Activated T-helper 2 cell treated with anti-CD3 and anti-CD28 coated beads, Interferon-gamma antibody, Interleukin-2, Interleukin-4, amounts not matched to agents 10 μg/mL and 5 μg/mL and 100 μg/mL, durations not matched to agents 14 hours and 24 hours and 36 hours (primary cell): ENCODE results near the gene EFNA5. TPM values are rescaled to one million over a fixed set of nuclear protein-coding genes. Genes with fewer than 3 reads are reported as not detected.
"Not testable (repeated sequence)": the region's sequence is repeated elsewhere in the genome, so short reads cannot be mapped to it uniquely, and the experiment has no call there.

Experiments
- DNase-seq: peaks from one replicate; pipeline ENCODE4 v3.0.0; 2021; ENCODE audit warnings: low spot score
- H3K27ac Mint-ChIP-seq: one replicate; pipeline ENCODE4 v1.8.0; 2021; ENCODE audit warnings: mixed read lengths
- H3K27me3 Mint-ChIP-seq: one replicate; pipeline ENCODE4 v1.8.0; 2021; ENCODE audit warnings: low read depth, mixed read lengths
- H3K36me3 Mint-ChIP-seq: one replicate; pipeline ENCODE4 v1.8.0; 2021; ENCODE audit warnings: low read depth, mixed read lengths
- H3K4me1 Mint-ChIP-seq: one replicate; pipeline ENCODE4 v1.8.0; 2021; ENCODE audit warnings: low read depth, mixed read lengths
- H3K4me3 Mint-ChIP-seq: one replicate; pipeline ENCODE4 v1.8.0; 2021; ENCODE audit warnings: low read depth, mild to moderate bottlenecking, moderate library complexity, mixed read lengths
- H3K9me3 Mint-ChIP-seq: one replicate; pipeline ENCODE4 v1.8.0; 2021; ENCODE audit warnings: mixed read lengths
- intact Hi-C: fragments of 100-400 bp; cut with micrococcal nuclease; formaldehyde crosslinking; loops from one replicate; pipeline ENCODE4 v1.15.1; 2023
- total RNA-seq: library from RNA; stranded (reverse); gene quantifications from 2 replicates; pipeline ENCODE4 v1.2.3, GENCODE V29; 2022

EFNA5 gene
- total RNA-seq, 1 donor from 2014 or later: not detected

DNA sequence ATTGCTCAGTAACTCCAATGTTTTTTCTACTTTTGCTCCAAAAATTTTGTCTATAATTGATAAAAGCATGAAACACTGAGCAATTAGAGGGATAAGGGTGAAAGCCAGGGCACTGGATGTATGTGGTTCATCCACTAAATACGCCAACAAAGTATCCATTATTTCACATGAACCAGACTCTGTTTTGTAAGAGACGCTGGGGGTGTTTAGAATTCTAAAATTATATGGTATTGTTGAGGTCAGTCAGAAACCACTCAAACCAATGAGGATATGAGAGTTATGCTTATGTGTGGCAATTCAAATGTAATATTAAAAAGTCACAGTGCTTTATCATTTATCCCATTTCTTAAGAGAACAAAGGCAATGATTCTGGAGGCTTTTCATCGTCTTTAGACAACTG, 220.2 kb downstream of the EFNA5 start:
- Mint-ChIP-seq H3K4me1 (no peaks in the 10 kb centered on the region), H3K27ac (no peak overlapping the region), H3K9me3 (no peaks in the 10 kb centered on the region), H3K4me3 (no peak overlapping the region), H3K27me3 (peaks cover 10% of the 10 kb centered on the region), H3K36me3 (no peaks in the 10 kb centered on the region)
- intact Hi-C loops: no loop called here
- no peak for DNase-seq

DNA sequence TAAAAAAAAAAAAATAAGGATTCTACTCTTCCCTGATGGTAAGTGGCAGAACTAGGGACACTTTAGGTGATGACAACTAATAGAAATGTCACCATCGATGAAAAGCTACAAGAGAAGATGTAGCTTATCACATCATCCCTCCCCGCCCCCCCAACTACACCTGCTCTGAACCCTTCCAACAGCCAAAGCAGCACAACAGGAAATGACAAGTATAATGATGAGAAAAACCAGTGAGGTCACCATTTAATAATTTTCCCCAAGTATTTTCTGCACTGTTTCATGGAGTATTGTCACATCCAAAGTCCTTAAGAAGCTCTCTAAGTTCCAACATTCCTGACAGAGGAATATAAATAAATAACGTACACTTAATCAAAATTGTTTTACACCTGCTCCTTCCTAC, 221.4 kb downstream of the EFNA5 start:
- intact Hi-C loops: no loop called here
- Mint-ChIP-seq H3K27me3 (peaks cover 6% of the 10 kb centered on the region), H3K36me3 (no peaks in the 10 kb centered on the region), H3K9me3 (no peaks in the 10 kb centered on the region), H3K4me1 (no peaks in the 10 kb centered on the region), H3K27ac (no peak overlapping the region), H3K4me3 (no peak overlapping the region)
- DNase-seq: no peak

GRCh38 chr5:107447587-107447986, 223.2 kb downstream of the EFNA5 start:
- Mint-ChIP-seq H3K36me3 (no peaks in the 10 kb centered on the region), H3K4me1 (no peaks in the 10 kb centered on the region), H3K27me3 (peaks cover 8% of the 10 kb centered on the region), H3K27ac (no peak overlapping the region), H3K4me3 (no peak overlapping the region), H3K9me3 (no peaks in the 10 kb centered on the region)
- intact Hi-C loops: no loop called here
- no peak for DNase-seq

DNA sequence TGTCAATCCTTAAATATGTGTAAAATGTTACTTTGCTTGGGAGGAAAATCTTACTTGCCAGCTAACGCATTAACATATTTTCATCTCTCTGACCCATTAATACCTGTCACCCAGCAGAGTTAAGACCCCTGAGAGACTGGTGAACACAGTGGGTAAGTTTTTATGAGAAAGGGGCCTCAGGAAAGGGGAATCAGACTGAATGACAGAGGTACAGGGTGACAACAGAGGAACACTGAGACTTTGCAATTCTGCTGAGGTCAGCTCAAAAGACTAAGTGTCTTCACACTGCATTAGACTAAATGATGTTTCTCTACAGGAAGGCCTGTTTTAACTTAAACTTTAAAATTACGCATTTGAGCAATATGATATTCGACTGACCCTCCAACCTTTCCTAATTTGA, 223.8 kb downstream of the EFNA5 start:
- Mint-ChIP-seq H3K27me3 (peaks cover 8% of the 10 kb centered on the region), H3K4me1 (no peaks in the 10 kb centered on the region), H3K4me3 (no peak overlapping the region), H3K9me3 (no peaks in the 10 kb centered on the region), H3K36me3 (no peaks in the 10 kb centered on the region), H3K27ac (no peak overlapping the region)
- DNase-seq: no peak
- intact Hi-C loops: no loop called here

DNA sequence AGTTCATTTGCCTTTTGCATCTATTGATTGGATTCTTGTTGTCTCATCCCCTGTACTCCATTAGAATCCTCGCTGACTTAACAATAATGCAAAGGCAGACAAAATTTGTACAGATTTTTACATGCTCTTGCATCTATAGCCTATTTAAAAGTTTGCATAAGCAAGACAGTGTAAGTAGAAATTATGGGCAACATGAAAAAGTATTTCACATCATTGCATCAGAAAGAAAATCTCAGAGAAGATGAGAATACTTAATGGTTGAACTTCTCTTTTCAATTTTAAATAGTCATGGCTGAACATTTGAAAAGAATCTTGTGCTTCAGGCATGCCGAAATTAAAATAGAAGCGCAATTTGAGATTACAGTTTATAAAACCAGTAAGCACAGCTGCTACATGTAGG, 226.4 kb downstream of the EFNA5 start:
- intact Hi-C loops: no loop called here
- Mint-ChIP-seq H3K27me3 (peaks cover 6% of the 10 kb centered on the region), H3K36me3 (no peaks in the 10 kb centered on the region), H3K27ac (no peak overlapping the region), H3K4me3 (no peak overlapping the region), H3K4me1 (no peaks in the 10 kb centered on the region), H3K9me3 (no peaks in the 10 kb centered on the region)
- DNase-seq: no peak

GRCh38 chr5:107443897-107444296, 226.8 kb downstream of the EFNA5 start:
- Mint-ChIP-seq H3K9me3 (no peaks in the 10 kb centered on the region), H3K27ac (no peak overlapping the region), H3K4me1 (no peaks in the 10 kb centered on the region), H3K27me3 (peaks cover 6% of the 10 kb centered on the region), H3K4me3 (no peak overlapping the region), H3K36me3 (no peaks in the 10 kb centered on the region)
- intact Hi-C loops: no loop called here
- no peak for DNase-seq

DNA sequence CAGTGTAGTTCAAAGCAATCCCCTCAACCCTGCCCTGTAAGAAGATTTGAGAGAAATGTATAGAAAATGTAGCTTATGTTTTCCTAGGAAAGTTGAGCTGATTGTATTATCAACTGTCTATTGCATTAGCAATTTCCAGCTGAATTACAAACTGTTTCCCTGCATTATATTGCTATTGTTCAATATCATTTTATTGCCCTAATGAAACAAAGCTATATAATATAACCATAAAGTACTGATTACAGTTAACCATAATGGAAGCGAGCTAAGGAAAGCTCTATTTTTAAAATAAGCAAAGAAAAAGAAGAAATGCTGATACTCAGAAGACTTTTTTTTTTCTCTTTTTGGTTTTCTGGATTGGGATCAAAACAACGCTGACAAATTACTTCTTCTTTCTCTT, 228.3 kb downstream of the EFNA5 start:
- DNase-seq: no peak
- H3K27me3 Mint-ChIP-seq: peaks cover 4% of the 10 kb centered on the region
- H3K4me1 Mint-ChIP-seq: no peaks in the 10 kb centered on the region
- H3K27ac Mint-ChIP-seq: no peak overlapping the region
- no peaks in the 10 kb centered on the region for H3K9me3 Mint-ChIP-seq
- H3K36me3 Mint-ChIP-seq: no peaks in the 10 kb centered on the region
- no peak overlapping the region for H3K4me3 Mint-ChIP-seq
- intact Hi-C loops: no loop called here

- intact Hi-C loops: no loop called here
- no peak for DNase-seq
- Mint-ChIP-seq H3K27ac (no peak overlapping the region), H3K9me3 (no peaks in the 10 kb centered on the region), H3K27me3 (peaks cover 7% of the 10 kb centered on the region), H3K36me3 (no peaks in the 10 kb centered on the region), H3K4me3 (no peak overlapping the region), H3K4me1 (no peaks in the 10 kb centered on the region)
Measured at GRCh38 chr5:107439832-107440231, 230.9 kb downstream of the EFNA5 start.

GRCh38 chr5:107437986-107438510, 232.7 kb downstream of the EFNA5 start:
- H3K4me3 Mint-ChIP-seq: no peak overlapping the region
- DNase-seq: no peak
- intact Hi-C loops: no loop called here

GRCh38 chr5:107437154-107437553, 233.6 kb downstream of the EFNA5 start:
- H3K9me3 Mint-ChIP-seq: no peaks in the 10 kb centered on the region
- H3K27me3 Mint-ChIP-seq: peaks cover 5% of the 10 kb centered on the region
- H3K27ac Mint-ChIP-seq: no peak overlapping the region
- intact Hi-C loops: no loop called here
- no peak for DNase-seq
- H3K4me3 Mint-ChIP-seq: no peak overlapping the region
- no peaks in the 10 kb centered on the region for H3K4me1 Mint-ChIP-seq
- no peaks in the 10 kb centered on the region for H3K36me3 Mint-ChIP-seq

More at GRCh38 chr5:107437986-107438510, 232.7 kb downstream of the EFNA5 start:
- Mint-ChIP-seq H3K27me3 (peaks cover 5% of the 10 kb centered on the region), H3K36me3 (no peaks in the 10 kb centered on the region), H3K4me1 (no peaks in the 10 kb centered on the region), H3K9me3 (no peaks in the 10 kb centered on the region), H3K27ac (no peak overlapping the region)

- intact Hi-C loops: no loop called here
- no peak overlapping the region for H3K27ac Mint-ChIP-seq
Measured at GRCh38 chr5:107436201-107436600, 234.5 kb downstream of the EFNA5 start.

DNA sequence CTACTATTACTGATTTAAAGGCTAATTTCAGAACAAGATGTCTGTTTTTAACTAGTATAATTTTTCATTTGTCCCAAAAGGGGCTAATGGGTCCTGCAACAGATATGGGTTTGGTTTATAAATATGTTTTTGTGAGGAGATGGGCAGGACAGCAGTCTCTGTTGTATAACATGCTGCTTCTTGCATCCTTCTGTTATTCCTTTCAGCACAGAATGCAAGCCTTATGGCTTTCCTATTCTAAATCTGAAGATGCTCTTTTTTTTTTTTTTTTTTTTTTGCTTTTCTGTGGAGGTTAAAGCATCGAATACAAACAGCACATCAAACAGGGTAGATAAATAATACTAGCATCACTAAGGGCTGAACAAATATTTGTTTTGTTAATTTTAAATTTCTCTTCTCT, 235.7 kb downstream of the EFNA5 start:
- Mint-ChIP-seq H3K36me3 (no peaks in the 10 kb centered on the region), H3K4me3 (no peak overlapping the region), H3K27ac (no peak overlapping the region), H3K27me3 (peaks cover 5% of the 10 kb centered on the region), H3K4me1 (peaks cover 2% of the 10 kb centered on the region), H3K9me3 (no peaks in the 10 kb centered on the region)
- DNase-seq: no peak
- intact Hi-C loops: no loop called here

More at GRCh38 chr5:107436201-107436600, 234.5 kb downstream of the EFNA5 start:
- Mint-ChIP-seq H3K4me3 (no peak overlapping the region), H3K36me3 (no peaks in the 10 kb centered on the region), H3K27me3 (peaks cover 5% of the 10 kb centered on the region), H3K4me1 (no peaks in the 10 kb centered on the region), H3K9me3 (no peaks in the 10 kb centered on the region)
- no peak for DNase-seq

- intact Hi-C loops, H3K4me1 Mint-ChIP-seq, H3K36me3 Mint-ChIP-seq: not testable (repeated sequence)
Measured at GRCh38 chr5:107433646-107434045, 237.1 kb downstream of the EFNA5 start.

DNA sequence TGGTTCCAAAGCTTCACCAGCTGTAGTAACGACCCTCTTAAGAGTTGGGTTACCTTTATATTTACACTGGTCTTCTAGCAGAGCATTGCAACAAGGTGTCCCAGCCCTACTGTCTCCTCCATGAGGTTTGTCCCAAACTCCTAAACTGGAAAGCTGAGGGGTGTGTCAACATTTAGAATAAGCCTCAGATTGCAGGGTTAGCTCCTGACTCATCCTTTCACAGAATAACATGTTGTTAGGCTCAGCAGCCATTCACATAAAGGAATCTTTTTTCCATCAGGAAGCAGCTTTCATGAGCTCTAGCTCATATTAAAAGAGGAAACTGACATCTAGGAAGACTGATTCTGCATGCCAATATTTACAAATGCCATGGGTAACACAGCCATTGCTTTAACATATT, 238.7 kb downstream of the EFNA5 start:
- no peak overlapping the region for H3K4me3 Mint-ChIP-seq
- intact Hi-C loops: no loop called here
- no peaks in the 10 kb centered on the region for H3K9me3 Mint-ChIP-seq
- no peak overlapping the region for H3K27ac Mint-ChIP-seq
- H3K4me1 Mint-ChIP-seq: peaks cover 2% of the 10 kb centered on the region
- no peak for DNase-seq
- peaks cover 7% of the 10 kb centered on the region for H3K27me3 Mint-ChIP-seq
- H3K36me3 Mint-ChIP-seq: no peaks in the 10 kb centered on the region

More at GRCh38 chr5:107433646-107434045, 237.1 kb downstream of the EFNA5 start:
- H3K27ac Mint-ChIP-seq, H3K9me3 Mint-ChIP-seq, H3K27me3 Mint-ChIP-seq, H3K4me3 Mint-ChIP-seq, DNase-seq: not testable (repeated sequence)
